Dedifferentiated amniotic fluid mesenchymal stem cell (primary cell): ENCODE measurements around the gene DCANP1.

Source experiments
- DNase-seq: peaks from one replicate; pipeline ENCODE4 v3.0.0-alpha.2; 2016; ENCODE audit errors: extremely low spot score

Gene DCANP1

DNA sequence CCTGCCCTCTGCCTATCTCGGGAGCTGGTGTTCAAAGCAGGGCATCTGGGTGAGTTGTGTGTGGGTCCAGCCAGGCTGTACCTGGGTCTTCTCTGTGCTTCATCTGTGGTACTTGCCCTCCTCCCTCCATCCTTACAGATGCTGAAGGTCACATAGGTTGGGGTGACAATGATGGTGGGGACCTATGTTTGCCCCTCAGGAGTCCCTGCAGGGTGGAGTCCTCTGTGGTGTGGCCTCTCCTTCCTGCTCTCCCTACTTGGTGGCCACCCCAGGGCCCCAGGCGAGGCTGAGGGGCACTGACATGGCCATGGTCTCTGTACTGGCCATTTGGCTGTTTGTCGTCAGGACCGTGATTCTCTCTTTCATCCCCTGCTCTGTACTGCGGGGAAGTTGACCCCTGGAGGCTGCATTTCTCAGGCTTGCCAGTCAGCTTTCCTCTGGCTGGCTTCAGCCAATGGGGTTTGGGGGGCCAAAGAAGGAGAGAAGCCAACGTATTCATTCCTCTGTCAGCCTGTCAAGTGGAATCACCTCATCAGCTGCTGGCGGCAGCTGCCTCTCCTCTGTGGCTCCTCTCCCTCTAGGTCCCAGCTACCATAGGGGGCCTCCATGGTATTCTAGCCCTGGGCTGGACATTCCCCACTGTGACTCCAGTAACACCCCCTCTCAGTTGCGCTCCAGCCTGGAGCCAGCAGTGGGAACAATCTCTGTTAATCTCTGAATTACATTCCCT, 4.6 kb downstream of the DCANP1 start:
- DNase-seq: no peak

DNA sequence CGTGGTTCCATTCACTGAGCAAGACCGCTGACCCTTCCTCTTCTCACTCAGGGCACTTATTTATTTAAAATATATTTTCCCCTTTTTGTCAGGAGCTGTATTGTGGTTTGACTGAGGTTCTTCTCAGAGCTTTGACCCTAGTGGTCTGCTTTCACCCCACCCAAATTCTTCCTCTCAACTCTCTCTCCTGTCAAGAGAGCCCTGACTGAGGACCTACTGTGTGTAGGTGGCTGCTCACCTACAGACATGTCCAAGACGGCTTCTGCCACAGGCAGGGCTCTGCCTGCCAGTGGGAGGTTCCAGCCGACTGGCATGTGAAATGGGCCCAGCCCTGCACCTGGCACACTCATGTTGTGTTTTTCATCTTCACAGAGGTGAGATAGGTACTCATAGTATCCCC, 5.2 kb downstream of the DCANP1 start:
- no peak for DNase-seq

GRCh38 chr5:135441350-135441831, 5.8 kb downstream of the DCANP1 start:
- no peak for DNase-seq

- no peak for DNase-seq
Observed at GRCh38 chr5:135440916-135441315, 6.2 kb downstream of the DCANP1 start.

GRCh38 chr5:135439231-135440205, 7.6 kb downstream of the DCANP1 start:
- DNase-seq: no peak

- no peak for DNase-seq
Observed at GRCh38 chr5:135438636-135439221, 8.4 kb downstream of the DCANP1 start.

DNA sequence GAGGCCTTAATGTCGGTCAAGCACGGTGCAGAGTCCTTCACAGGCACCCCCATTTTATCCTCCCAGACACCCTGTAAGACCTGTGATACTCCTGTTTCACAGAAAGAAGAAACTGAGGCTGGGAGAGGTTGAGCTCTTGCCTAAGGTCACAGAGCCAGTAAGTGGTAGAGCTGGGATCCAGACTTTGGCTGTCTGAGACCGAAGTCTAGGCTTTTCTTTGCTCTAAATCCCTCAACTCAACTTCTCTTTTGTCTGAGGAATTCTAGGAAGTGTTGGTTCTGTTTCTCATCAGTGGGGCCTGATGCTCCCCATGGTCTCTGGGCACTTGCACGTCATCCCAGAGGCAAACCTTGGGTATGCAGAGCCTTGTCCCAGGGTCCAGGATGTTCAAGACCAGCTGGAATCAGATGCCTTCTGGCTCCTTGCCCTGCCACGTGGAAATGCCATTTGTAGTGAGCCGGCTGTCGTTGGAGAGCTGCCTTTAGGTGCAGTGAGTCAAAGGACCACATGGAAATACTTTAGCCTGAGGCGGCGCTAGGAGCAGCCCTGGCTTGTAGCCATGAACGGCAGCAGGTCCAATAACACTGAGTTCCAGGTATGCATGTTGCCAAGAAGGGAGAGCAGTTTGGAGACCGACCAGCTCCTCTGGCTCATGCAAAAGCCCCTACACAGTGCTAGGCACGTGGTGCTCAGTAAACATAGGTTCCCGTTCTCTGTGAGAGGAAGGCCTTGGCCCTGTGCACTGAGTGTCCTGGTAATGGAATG, 9.2 kb downstream of the DCANP1 start:
- DNase-seq: peak; percentile 60

- DNase-seq: no peak
Observed at GRCh38 chr5:135437422-135437795, 9.7 kb downstream of the DCANP1 start.

- no peak for DNase-seq
Observed at GRCh38 chr5:135436951-135437418, 10.2 kb downstream of the DCANP1 start.

DNA sequence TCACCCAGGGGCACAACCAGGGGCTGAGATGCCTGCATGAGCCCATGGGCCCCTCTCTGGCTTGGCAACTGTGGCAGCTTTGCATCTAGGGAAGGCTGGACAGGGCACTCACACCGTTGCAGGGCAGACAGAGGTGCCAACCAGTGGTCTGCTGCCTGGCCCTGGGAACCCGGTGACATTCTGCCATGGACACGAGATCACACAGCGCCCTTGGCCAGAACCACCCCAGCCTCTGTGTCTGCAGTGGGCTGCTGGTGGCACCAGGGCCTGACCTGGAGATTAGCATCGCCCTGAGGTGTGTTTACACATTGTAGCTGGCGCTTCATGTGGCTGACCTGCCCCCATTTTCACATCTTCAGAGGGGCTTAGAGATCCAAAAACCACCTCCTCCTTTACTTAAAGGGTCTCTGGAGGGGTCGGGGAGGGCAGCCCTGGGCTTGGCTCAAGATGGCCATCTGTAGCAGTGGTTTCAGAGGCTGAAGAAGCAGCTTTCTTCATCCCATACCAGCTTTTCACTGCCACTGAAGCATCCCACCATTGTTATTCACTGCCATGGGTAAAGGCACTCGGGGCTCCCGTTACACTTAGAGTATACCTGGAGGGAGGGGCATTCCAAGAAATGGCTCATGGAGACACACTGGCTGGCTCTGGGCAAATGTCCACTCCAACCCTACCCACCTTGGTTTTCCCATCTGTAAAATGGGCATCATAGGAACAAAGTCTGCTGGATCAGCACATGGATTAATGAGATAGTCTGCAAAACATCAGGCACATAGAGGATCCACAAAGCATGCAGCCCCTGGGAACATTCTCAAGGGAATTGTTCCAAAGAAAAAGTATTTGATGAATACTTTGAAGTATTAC, 11.4 kb downstream of the DCANP1 start:
- no peak for DNase-seq

DNA sequence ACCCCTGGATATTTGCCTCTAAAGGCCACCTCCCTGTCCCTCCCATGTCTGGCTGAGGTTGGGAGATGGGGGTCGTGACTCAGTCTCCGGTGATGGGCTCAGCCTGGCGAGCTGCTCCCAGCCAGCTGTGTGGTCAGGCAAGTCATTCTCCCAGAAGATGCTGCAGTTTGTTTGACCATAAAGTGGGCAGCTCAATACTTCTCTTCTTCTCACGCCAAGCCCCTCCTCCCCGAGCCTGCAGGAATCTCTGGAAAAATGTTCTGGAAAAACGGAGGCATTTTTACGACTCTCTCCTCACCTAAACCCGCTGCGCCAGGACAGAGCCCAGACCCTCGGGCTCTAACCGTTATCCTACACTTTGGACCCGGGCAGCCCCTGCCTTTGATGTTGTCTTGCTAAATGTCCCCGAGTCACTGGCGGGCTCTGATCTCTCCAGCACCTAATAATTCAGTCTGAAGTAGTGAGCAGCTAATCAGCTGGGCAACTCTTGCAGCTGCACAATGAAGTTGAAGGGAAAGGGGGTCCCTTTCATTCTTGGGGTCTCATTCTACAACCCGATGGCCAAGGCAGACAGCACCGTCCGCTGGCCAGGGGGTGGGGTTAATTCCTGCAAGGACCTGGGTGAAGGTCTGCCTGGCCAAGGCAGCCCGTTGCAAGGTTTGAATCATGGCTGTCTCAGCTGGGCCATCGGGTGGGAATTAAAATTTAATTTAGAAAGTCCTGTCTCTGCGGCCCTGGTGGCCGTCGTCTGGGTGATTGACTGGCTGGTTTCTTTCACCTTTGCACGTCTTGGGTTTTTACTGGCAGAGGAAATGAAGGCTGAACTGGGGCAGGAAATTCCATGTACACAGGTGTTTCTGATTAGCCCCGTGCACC, 12.3 kb downstream of the DCANP1 start:
- DNase-seq: no peak

DNA sequence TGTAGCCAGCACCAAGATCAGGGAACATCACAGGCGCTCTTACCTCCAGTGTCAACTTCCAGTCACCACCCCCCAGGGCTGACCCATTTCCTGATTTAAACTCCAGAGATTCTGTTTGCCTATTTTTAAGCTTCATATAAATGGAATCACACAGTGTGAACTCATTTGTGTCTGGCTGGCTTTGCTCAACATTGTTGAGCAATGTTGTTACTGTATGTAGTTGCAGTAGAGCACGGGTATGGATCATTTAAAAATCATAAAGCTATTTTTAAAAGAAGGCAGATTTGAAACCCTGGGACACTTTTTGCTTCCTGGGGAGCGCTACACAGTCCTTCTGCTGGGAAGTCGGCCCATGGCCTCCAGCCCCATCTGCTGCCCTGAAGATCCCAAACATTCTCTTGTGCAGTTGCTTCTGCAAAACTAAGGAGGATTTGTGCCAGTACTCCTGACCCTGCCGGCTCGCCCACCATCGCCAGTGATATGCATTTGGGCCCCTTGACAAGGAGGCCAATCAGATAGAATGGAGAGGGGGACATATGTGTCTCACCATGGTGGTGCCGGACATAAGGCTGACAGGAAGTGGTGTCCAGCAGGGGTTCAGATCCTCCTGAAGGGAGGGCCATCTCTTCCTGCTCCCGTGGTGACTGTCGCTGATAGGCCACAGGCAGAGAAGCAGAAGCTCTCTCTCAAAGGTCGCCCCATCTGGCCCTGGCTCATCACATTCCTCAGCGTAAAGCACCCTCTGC, 13.3 kb downstream of the DCANP1 start:
- no peak for DNase-seq

GRCh38 chr5:135432113-135432512, 15.0 kb downstream of the DCANP1 start:
- DNase-seq: no peak

DNA sequence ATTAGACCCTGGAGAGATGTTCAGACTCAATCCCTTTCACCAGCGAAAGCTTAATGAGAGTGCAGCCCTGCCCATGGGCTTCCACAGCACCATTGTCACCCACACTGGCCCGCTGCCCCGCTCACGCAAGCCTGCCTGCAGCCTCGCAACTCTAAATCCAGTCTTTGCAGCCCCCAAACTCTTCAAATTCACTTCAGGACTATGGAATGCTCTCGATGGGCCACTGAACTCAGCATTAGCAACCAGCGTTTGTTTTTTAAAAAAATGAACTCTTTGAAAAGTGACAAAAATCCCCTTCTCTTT, 17.1 kb downstream of the DCANP1 start:
- DNase-seq: no peak

GRCh38 chr5:135429301-135430134, 17.6 kb downstream of the DCANP1 start:
- no peak for DNase-seq

DNA sequence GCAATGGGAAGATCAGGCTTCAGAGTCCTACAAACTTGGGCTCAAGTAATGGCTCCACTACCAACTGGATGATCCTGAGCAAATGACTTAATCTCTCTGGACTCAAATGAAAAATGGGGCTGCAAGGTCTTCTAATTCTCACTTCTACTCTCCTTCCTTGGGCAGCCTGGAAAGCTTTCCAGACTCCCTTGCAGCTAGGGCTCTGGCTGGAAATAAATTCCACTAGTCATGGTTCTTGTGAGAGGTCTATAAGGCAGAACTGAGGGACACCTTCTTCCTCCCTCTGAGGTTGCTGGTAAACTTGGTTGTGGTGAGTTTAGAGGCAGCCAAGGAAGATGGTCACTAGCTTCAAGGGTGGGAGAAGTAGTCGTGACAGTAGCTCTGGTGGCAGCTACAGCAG, 18.6 kb downstream of the DCANP1 start:
- DNase-seq: no peak

DNA sequence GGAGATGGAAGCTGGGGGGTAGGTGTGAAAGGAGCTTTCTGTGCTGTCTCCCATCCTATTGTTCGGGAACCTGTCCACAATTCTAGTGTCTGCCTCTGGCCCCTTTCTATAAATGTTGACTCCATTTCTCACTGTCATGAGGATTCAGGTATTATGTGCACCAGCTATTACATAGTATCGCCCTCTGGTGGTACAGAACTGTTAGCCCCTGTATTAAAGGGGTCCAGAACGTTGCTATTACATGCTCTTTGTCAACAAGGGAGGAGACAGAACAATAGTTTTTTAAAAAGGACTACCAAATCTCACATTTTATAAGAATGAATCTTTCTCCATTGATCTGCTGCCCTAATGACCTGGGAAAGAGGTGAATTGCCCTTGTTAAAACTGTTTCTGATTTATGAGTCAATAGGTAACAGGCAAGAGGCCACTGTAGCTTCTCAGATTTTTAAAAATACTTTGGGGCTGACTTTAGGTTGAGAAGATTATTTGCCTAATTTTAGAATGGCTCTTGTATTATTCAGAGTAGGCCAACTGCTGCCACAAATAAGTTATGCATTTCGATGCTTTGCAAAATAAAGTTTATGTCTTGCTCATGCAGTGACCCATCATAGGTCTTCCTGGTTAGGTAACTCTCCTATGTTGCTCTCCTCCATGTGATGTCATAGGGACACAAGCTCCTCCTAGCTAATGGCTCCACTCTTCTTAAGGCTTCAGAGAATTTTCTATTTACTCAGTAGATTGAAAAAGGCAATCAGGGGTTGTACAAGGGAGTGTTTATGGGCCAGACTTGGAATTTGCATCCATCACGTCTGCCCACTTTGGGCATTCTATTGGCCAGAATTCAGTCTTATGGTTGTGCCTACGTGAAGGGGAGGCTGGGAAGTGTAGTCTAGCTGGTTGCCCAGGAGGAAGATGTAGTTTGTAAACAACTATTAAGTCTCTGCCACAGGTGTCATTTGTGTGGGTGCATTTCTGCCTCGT, 20.8 kb downstream of the DCANP1 start:
- DNase-seq: peak; percentile 52
